HCEC 1CT (cell line): Measurements from ENCODE around the gene RFTN2.
"Not testable (repeated sequence)": the region's sequence is repeated elsewhere in the genome, so short reads cannot be mapped to it uniquely, and the experiment has no call there.

Source experiments
- DNase-seq: peaks from one replicate; pipeline ENCODE4 v3.0.0-alpha.2; 2017

The RFTN2 gene

DNA sequence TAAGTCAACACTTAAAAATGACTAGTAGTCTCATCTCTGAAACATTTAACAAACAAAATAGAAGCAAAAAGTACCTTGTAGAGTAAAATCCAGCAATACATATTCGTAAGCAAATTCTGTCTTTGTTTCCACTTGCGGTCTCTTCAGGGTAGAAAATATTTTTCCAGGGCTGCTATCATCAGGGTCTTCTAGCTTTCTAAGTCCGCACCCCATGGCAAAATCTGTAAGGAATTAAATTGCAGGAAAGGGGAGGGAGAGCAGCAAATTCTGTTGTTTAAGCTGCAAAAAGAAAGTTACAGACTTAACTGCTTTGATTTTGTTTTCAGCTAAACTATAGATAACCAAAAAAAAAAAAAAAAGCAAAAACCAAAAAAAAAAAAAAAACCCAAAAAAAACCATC, at the start of gene RFTN2:
TSS of gene RFTN2 (minus strand) at position 342 of the 400 bp plus-strand sequence. CDS start at position 213, 129 bp downstream.
- no peak for DNase-seq

DNA sequence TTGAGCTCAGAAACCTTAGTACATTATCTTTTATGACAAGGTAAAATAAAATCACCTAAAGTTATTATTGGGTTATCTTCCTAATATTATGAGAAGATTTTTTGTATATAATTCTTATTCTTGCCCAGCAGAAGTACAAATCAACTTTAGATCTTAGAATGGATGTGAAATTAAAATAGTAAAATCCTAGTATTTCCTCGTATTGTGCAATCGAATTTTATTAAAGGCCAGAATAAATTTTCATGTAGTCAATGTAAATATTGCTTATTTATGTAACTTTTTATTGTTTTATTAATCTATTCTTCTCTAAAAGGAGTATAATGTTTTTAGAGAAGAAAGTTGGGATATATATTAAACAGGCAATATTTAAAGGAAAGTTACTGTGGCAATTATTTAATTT, 42.5 kb upstream of the RFTN2 start:
- no peak for DNase-seq

DNA sequence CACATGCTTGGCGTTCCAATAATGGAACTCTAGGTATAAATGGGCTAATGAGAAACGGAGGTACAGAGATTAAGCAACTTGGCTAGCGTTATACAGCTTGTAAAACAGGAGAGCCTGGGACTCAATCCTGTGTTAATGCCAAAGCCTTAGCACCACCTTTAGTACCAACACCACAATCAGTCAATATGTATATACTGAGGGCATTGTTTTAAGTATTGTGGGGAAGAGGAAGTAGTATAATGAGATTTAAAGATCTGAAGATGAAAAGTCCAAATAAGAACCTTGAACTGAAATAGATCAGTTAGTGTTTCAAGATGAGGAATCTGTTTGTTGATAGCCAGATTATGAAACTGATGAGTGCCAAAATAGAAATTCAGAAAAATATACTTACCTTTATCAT, 37.9 kb upstream of the RFTN2 start:
- DNase-seq = no peak

- DNase-seq = peak; percentile 39
These were observed 36.2 kb upstream of the RFTN2 start for GRCh38 chr2:197711578-197711977.

DNA sequence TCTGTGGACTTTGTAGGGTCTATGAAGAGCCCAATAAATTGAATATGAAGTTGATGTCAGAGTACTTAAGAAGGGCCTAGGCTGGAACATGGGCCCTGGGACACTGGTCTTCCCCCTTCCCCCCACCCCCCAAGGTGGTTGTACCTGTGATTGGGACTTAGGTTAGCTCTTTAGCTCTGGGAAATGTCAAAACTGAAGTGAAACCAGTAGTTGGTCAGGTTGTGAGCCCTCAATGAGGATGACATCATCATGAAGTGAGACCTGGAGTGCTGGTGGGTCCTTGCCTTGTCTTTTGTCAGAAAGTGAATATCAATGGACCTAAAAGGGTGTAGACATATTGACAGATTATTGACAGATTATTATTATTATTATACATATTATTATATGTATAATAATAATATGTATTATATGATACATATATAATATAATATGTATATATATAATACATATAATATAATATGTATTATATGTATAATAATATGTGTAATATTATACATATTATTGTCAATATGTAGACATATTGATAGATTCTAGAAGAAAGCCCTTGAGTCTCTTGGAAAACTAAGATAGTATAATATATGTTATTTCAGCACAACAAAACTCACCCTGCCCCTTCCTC, 35.1 kb upstream of the RFTN2 start:
- no peak for DNase-seq

GRCh38 chr2:197709140-197709539, 33.8 kb upstream of the RFTN2 start:
- not testable (repeated sequence) for DNase-seq

DNA sequence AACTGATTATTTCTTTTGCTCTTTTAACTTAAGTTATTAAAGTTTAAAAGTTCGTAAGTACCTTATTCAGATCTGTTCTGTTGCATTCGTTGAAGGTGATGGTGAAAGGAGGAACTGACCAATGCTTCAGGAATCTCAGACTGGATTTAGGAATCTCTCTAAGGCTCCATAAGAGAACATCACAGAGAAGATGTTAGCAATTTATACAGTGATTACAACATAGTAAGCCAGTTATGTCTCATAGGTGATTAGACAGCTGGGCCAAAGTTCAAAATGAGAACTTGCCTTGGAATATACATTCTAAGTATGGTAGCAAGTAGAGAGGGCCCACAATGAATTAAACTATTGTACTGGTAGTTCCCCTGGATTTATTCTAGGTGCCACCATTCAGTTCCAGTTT, 32.9 kb upstream of the RFTN2 start:
- peak; percentile 88 for DNase-seq

GRCh38 chr2:197707316-197708213, 32.2 kb upstream of the RFTN2 start:
- DNase-seq = peak; percentile 62

DNA sequence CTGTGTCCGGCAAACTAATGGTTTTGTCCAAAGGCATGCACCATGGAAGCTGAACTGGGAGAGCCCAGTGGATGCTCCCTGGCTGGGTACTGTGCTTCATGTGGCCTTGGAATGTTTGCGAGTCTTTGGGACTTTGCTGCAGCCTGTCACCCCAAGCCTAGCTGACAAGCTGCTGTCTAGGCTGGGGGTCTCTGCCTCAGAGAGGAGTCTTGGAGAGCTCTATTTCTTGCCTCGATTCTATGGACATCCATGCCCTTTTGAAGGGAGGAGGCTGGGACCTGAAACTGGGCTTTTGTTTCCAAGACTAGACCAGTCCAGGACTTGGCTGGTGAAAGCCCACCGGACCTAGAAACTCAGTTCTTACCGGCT, 31.4 kb upstream of the RFTN2 start:
- DNase-seq = no peak

DNA sequence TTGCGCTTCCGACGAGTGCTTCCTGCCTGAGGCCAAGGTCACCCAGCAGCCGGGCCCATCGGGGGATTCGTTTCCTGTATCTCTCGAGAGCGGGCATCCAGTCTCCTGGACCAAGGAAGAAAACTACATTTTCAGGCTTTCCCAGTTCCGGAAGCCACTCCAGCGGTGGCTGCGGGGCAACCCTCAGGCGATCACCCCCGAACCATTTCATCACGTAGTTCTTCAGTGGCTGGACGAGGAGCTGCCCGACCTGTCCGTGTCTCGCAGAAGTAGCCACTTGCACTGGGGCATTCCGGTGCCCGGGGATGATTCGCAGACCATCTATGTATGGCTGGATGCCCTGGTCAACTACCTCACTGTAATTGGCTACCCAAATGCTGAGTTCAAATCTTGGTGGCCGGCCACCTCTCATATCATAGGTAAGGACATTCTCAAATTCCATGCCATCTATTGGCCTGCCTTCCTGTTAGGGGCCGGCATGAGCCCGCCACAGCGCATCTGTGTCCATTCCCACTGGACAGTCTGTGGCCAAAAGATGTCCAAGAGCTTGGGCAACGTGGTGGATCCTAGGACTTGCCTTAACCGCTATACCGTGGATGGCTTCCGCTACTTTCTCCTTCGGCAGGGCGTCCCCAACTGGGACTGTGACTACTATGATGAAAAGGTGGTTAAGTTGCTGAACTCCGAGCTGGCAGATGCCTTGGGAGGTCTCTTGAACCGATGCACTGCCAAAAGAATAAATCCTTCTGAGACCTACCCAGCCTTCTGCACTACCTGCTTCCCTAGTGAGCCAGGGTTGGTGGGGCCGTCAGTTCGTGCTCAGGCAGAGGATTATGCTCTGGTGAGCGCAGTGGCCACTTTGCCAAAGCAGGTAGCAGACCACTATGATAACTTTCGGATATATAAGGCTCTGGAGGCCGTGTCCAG, 30.8 kb upstream of the RFTN2 start:
- DNase-seq = peak; percentile 41

GRCh38 chr2:197705121-197705911, 29.9 kb upstream of the RFTN2 start, which contains the start of gene MARS2:
MARS2 (plus strand) TSS chr2:197705369; CDS start chr2:197705406, 37 bp downstream.
- DNase-seq = peak; percentile 91

DNA sequence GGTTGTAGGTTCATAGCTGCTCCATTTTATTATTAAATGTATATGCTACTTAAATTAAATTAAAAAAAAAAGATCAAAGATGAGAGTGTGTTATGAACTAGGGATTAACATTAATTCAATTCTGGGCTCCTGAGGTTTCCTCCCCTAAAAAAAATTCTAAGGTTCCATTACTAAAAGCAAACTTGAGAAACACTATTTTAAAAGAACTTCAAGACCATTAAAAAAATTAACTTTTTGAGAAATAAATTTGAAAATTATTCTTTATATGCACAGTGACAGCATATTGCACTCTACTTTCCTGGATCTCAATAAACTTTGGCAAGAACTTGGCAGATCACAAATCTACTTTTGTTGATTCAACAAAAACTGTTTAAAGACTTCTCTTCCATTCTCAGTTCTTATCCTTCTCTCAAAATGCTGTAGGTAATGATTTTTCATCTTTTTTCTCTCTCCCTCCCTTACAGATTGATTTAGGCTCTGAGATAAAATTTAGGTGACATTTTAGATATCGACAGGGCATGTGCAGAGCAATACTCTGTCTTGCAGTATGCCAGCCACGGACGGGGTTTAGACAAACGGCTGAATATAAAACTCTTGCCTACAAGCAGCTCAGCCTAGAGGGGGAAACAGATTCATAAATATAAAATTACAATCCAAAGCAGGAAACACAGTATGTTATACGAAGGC, 29.2 kb upstream of the RFTN2 start:
- no peak for DNase-seq

DNA sequence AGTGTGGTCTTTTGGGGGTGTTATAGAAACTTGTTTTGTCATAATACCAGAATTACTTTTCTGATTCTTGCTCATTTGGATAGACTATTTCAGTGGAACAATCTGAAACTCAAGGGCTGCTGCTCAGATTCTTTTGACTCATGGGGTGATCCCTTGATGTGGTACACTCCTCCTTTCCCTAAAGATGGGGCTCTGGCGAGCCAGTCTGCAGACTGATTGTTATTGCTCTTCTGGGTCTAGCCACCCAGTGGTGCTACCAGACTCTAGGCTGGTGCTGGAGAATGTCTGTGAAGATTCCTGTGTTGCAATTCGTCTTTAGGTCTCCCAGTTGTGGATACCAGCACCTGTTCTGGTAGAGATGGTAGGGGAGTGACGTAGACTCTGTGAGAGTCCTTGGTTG, 25.6 kb upstream of the RFTN2 start:
- no peak for DNase-seq

DNA sequence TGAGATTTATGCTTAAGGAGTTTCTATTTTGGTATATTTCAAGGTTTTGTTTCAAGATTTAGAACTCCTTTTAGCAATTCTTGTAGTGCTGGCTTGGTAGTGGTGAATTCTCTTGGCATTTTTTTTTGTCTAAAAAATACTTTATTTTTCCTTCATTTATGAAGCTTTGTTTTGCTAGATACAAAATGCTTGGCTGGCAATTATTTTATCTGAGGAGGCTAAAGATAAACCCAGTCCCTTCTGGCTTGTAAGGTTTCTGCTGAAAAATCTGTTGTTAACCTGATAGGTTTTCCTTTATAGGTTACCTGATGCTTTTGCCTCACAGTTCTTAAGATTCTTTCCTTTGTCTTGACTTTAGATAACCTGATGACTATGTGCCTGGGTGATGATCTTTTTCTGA, 24.3 kb upstream of the RFTN2 start:
- DNase-seq = not testable (repeated sequence)

DNA sequence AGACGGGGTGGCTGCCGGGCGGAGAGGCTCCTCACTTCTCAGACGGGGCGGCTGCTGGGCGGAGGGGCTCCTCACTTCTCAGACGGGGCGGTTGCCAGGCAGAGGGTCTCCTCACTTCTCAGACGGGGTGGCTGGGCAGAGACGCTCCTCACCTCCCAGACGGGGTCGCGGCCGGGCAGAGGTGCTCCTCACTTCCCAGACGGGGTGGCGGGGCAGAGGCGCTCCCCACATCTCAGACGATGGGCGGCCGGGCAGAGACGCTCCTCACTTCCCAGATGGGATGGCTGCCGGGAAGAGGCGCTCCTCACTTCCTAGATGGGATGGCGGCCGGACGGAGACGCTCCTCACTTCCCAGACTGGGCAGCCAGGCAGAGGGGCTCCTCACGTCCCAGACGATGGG, 21.2 kb upstream of the RFTN2 start:
- DNase-seq = not testable (repeated sequence)

DNA sequence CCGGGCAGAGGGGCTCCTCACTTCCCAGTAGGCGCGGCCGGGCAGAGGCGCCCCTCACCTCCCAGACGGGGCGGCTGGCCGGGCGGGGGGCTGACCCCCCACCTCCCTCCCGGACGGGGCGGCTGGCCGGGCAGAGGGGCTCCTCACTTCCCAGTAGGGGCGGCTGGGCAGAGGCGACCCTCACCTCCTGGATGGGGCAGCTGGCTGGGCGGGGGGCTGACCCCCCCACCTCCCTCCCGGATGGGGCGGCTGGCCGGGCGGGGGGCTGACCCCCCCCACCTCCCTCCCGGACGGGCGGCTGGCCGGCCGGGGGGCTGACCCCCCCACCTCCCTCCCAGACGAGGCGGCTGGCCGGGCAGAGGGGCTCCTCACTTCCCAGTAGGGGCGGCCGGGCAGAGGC, 20.6 kb upstream of the RFTN2 start:
- DNase-seq = not testable (repeated sequence)

DNA sequence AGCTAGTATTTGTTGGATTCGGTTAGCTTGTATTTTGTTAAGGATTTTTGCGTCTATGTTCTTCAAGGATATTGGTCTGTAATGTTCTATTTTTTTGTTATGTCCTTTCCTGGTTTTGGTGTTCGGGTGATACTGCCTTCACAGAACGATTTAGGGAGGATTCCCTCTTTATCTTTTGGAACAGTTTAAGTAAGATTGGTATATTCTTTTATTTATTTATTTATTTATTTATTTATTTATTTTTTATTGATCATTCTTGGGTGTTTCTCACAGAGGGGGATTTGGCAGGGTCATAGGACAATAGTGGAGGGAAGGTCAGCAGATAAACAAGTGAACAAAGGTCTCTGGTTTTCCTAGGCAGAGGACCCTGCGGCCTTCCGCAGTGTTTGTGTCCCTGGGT, 19.8 kb upstream of the RFTN2 start:
- DNase-seq = not testable (repeated sequence)

- peak; percentile 57 for DNase-seq
These were observed 2.1 kb upstream of the RFTN2 start for GRCh38 chr2:197677483-197677882.

- no peak for DNase-seq
These were observed 1.7 kb upstream of the RFTN2 start for GRCh38 chr2:197677056-197677455.

DNA sequence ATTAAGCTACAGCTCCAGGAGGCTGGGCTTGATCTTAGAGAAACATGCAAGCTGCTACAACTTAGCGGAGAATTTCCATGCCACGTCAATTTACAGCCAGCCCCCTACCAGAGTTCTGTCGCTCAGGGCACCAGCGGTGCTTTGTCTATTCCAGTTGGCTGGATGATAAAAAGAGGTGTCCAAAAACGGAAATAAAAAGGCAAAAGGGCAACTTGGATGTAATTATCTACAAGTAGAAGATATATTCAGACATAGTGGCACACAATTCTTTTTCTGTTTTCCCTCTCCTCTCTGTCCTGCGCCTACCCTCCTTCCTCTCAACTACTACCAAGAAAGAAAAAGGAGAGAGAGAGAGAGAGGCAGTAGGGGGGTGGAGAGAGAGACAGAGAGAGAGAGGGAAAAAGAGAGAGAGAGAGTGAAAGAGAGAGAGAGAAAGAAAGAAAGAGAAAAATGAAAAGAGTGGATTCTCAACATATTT, 363 bp upstream of the RFTN2 start:
- peak; percentile 35 for DNase-seq

- no peak for DNase-seq
These were observed 796 bp downstream of the RFTN2 start for GRCh38 chr2:197674591-197674990.

DNA sequence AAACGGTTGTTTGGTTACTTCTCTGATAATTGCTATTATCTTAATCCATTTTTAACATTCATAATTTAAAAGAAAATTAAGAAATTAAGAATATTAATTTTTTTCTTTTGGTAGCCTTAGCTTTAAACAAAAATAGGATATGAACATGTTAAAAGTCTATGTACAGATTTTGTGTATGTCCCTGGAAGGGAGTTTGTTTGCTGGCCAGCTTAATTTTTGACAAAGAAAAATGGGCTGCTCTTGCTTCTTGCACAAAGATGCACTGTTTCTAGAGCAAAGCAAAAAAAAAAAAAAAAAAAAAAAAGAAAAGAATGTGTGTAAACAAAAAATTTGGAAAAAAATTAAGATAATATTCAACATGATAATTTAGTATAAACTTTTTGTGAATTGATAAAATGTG, 1.3 kb downstream of the RFTN2 start:
- no peak for DNase-seq
